Measurements from ENCODE around the gene HECTD3. TPM values are rescaled to one million over a fixed set of nuclear protein-coding genes. Genes with fewer than 3 reads are reported as not detected.

The HECTD3 gene
- total RNA-seq, 4 donors from 2014 or later: 70.5 to 321 (median 133) TPM

GRCh38 chr1:44976252-44976651, 34.9 kb downstream of the HECTD3 start:
- DNase-seq: no peak
- Histone ChIP-seq H3K4me3 (no peak overlapping the region), H3K36me3 (peaks cover 0 to 50% (median 6%) of the 10 kb centered on the region in 4 donors), H3K27ac (no peak overlapping the region), H3K4me1 (no peaks in the 10 kb centered on the region), H3K27me3 (no peaks in the 10 kb centered on the region), H3K9me3 (no peaks in the 10 kb centered on the region)
- in situ Hi-C loops (cut with MboI; ENCODE audit: low pct_ligation_motif_present in 1 of 4, low pct_unique_long_range_greater_than_20kb in 1 of 4, low sequenced_read_pairs in 3 of 4) (no loop called here), intact Hi-C loops (cut with DNase I; ENCODE audit: low total_unique reads) (no loop called here)
- TF ChIP-seq POLR2AphosphoS5 (IDR thresholded peaks at IDR 0.05): no peak
- TF ChIP-seq POLR2A (IDR thresholded peaks at IDR 0.05): no peak
- TF ChIP-seq EP300 (IDR thresholded peaks at IDR 0.05; ENCODE audit: low read depth): no peak
- no peak for TF ChIP-seq CTCF (IDR thresholded peaks at IDR 0.05)
- WGBS, 2 donors (ENCODE audit: low coverage in 1 of 2): 92 to 100% methylated on average over 2 of the region's 2 CpGs

- no peak for TF ChIP-seq CTCF (IDR thresholded peaks at IDR 0.05)
- no peak for TF ChIP-seq POLR2AphosphoS5 (IDR thresholded peaks at IDR 0.05)
- TF ChIP-seq EP300 (IDR thresholded peaks at IDR 0.05; ENCODE audit: low read depth): no peak
- TF ChIP-seq POLR2A (IDR thresholded peaks at IDR 0.05): no peak
- DNase-seq: no peak
- Histone ChIP-seq H3K9me3 (no peaks in the 10 kb centered on the region), H3K27ac (no peak overlapping the region), H3K36me3 (peaks cover 0 to 36% (median 4%) of the 10 kb centered on the region in 4 donors), H3K4me1 (no peaks in the 10 kb centered on the region), H3K27me3 (no peaks in the 10 kb centered on the region), H3K4me3 (no peak overlapping the region)
- WGBS, 2 donors (ENCODE audit: low coverage in 1 of 2): 58 to 88% methylated on average over 1 of the region's 1 CpG
- intact Hi-C loops (cut with DNase I; ENCODE audit: low total_unique reads): no loop called here
- in situ Hi-C loops (cut with MboI; ENCODE audit: low pct_ligation_motif_present in 1 of 4, low pct_unique_long_range_greater_than_20kb in 1 of 4, low sequenced_read_pairs in 3 of 4): no loop called here
Measured at GRCh38 chr1:44973645-44974044, 37.5 kb downstream of the HECTD3 start.

- H3K27me3 ChIP-seq: no peaks in the 10 kb centered on the region
- intact Hi-C loops (cut with DNase I; ENCODE audit: low total_unique reads): no loop called here
- no peak overlapping the region for H3K27ac ChIP-seq
- TF ChIP-seq POLR2AphosphoS5 (IDR thresholded peaks at IDR 0.05) (no peak), CTCF (IDR thresholded peaks at IDR 0.05) (no peak), EP300 (IDR thresholded peaks at IDR 0.05; ENCODE audit: low read depth) (no peak), POLR2A (IDR thresholded peaks at IDR 0.05) (no peak)
- in situ Hi-C loops (cut with MboI; ENCODE audit: low pct_ligation_motif_present in 1 of 4, low pct_unique_long_range_greater_than_20kb in 1 of 4, low sequenced_read_pairs in 3 of 4): no loop called here
- WGBS, 2 donors (ENCODE audit: low coverage in 1 of 2): 50 to 55% methylated on average over 4 of the region's 4 CpGs
- H3K9me3 ChIP-seq: no peaks in the 10 kb centered on the region
- no peaks in the 10 kb centered on the region for H3K4me1 ChIP-seq
- no peak overlapping the region for H3K4me3 ChIP-seq
- H3K36me3 ChIP-seq: peaks cover 0 to 9% (median 0%) of the 10 kb centered on the region in 4 donors
- DNase-seq: no peak
Measured at GRCh38 chr1:44970317-44970716, 40.8 kb downstream of the HECTD3 start.

- H3K27me3 ChIP-seq: no peaks in the 10 kb centered on the region
- whole genome bisulfite sequencing, 2 donors (ENCODE audit: low coverage in 1 of 2): 43 to 50% methylated on average over 1 of the region's 1 CpG
- no peaks in the 10 kb centered on the region for H3K36me3 ChIP-seq
- no peaks in the 10 kb centered on the region for H3K4me1 ChIP-seq
- no peaks in the 10 kb centered on the region for H3K9me3 ChIP-seq
- TF ChIP-seq POLR2A (IDR thresholded peaks at IDR 0.05) (no peak), CTCF (IDR thresholded peaks at IDR 0.05) (no peak), EP300 (IDR thresholded peaks at IDR 0.05; ENCODE audit: low read depth) (no peak), POLR2AphosphoS5 (IDR thresholded peaks at IDR 0.05) (no peak)
- in situ Hi-C loops (cut with MboI; ENCODE audit: low pct_ligation_motif_present in 1 of 4, low pct_unique_long_range_greater_than_20kb in 1 of 4, low sequenced_read_pairs in 3 of 4): no loop called here
- no peak overlapping the region for H3K4me3 ChIP-seq
- intact Hi-C loops (cut with DNase I; ENCODE audit: low total_unique reads): no loop called here
- H3K27ac ChIP-seq: no peak overlapping the region
- no peak for DNase-seq
Measured at GRCh38 chr1:44964396-44964795, 46.7 kb downstream of the HECTD3 start.
